H1 (cell line): ENCODE measurements around the gene HMHB1. TPM values are rescaled to one million over a fixed set of nuclear protein-coding genes. Genes with fewer than 3 reads are reported as not detected.

Experiments used
- CHD1 ChIP-seq: IDR thresholded peaks from 2 replicates; pipeline ENCODE4 v1.6.1; 2012; ENCODE audit warnings: low read depth, low read length, improper control_type of control experiment
- EZH2 ChIP-seq: fragments of 200-600 bp; sonication (generic); IDR thresholded peaks from 2 replicates; pipeline ENCODE4 v1.7.1; 2012; ENCODE audit warnings: low read depth, mild to moderate bottlenecking, moderate library complexity, low read length, inconsistent platforms; ENCODE audit not compliant: severe bottlenecking
- POU5F1 ChIP-seq: IDR thresholded peaks from 2 replicates; pipeline ENCODE4 v1.6.1; 2011; ENCODE audit warnings: low read depth, mild to moderate bottlenecking, low read length, moderate library complexity
- SP4 ChIP-seq: IDR thresholded peaks from 2 replicates; pipeline ENCODE4 v1.6.1; 2012; ENCODE audit warnings: low read length, inconsistent platforms
- polyA plus RNA-seq, 7 experiments: library from polyadenylated mRNA; depleted of rRNA in 3 of 7; stranded (reverse) in 5 of 7; unstranded in 2 of 7; fragments of >200 nt in 5 of 7; fragments of 200-250 nt in 2 of 7; gene quantifications; 1 replicate in 5 of 7; 2 replicates in 1 of 7; 4 replicates in 1 of 7; pipeline versions ENCODE4 v1.2.1 to v1.2.3, GENCODE V29; 2011 to 2013; ENCODE audit warnings: missing spikeins in 2 of 7, mixed read lengths in 2 of 7
- total RNA-seq: library from RNA; stranded (reverse); fragmentation: NEBNext Ultra II Directional; extraction: Animal tissue kit (Norgen Biotek cat#: 25700); gene quantifications from 2 replicates; pipeline ENCODE4 v1.2.1, GENCODE V29; 2021

Gene HMHB1
- total and polyA plus RNA-seq, 2 of the 8 experiments (the other 6 are each of a cell fraction or from before 2014, with no cell fraction given): not detected

GRCh38 chr5:143776951-143777350 is 35.0 kb upstream of the HMHB1 start (continued):
- no peak for TF ChIP-seq EZH2
- TF ChIP-seq POU5F1: no peak
- no peak for TF ChIP-seq SP4
- no peak for TF ChIP-seq CHD1
